ENCODE results near the gene SAMD4B. TPM values are rescaled to one million over a fixed set of nuclear protein-coding genes. Genes with fewer than 3 reads are reported as not detected.
"Not testable (repeated sequence)": the region's sequence is repeated elsewhere in the genome, so short reads cannot be mapped to it uniquely, and the experiment has no call there.

The SAMD4B gene
- total RNA-seq, 1 experiment from 2014 or later: 57.4 TPM

- no peak for DNase-seq (ENCODE audit: low read depth)
These were observed 28.0 kb upstream of the SAMD4B start for GRCh38 chr19:39314016-39314728.

GRCh38 chr19:39315933-39316332 lies 26.3 kb upstream of the SAMD4B start:
- no peak for DNase-seq (ENCODE audit: low read depth)

- DNase-seq (ENCODE audit: low read depth): no peak
These were observed 25.4 kb upstream of the SAMD4B start for GRCh38 chr19:39316627-39317321.

- DNase-seq (ENCODE audit: low read depth): no peak
These were observed 24.7 kb upstream of the SAMD4B start for GRCh38 chr19:39317476-39317875.

- no peak for DNase-seq (ENCODE audit: low read depth)
These were observed 24.1 kb upstream of the SAMD4B start for GRCh38 chr19:39318071-39318470.

GRCh38 chr19:39318690-39319089 lies 23.5 kb upstream of the SAMD4B start:
- DNase-seq (ENCODE audit: low read depth): no peak

GRCh38 chr19:39319098-39319891 lies 22.9 kb upstream of the SAMD4B start:
- DNase-seq (ENCODE audit: low read depth): no peak

- no peak for DNase-seq (ENCODE audit: low read depth)
These were observed 22.4 kb upstream of the SAMD4B start for GRCh38 chr19:39319892-39320248.

GRCh38 chr19:39321117-39321831 lies 20.9 kb upstream of the SAMD4B start:
- DNase-seq (ENCODE audit: low read depth): no peak

- no peak for DNase-seq (ENCODE audit: low read depth)
These were observed 20.4 kb upstream of the SAMD4B start for GRCh38 chr19:39321832-39322176.

GRCh38 chr19:39324242-39324842 lies 17.9 kb upstream of the SAMD4B start:
- no peak for DNase-seq (ENCODE audit: low read depth)

- DNase-seq (ENCODE audit: low read depth): peak; percentile 33
These were observed 16.2 kb upstream of the SAMD4B start for GRCh38 chr19:39325778-39326665.

- no peak for DNase-seq (ENCODE audit: low read depth)
These were observed 14.7 kb upstream of the SAMD4B start for GRCh38 chr19:39327363-39328045.

- peak; percentile 75 for DNase-seq (ENCODE audit: low read depth)
These were observed 14.0 kb upstream of the SAMD4B start for GRCh38 chr19:39328046-39328705.

GRCh38 chr19:39329948-39330347 lies 12.3 kb upstream of the SAMD4B start:
- DNase-seq (ENCODE audit: low read depth): no peak

GRCh38 chr19:39332293-39332692 lies 9.9 kb upstream of the SAMD4B start:
- no peak for DNase-seq (ENCODE audit: low read depth)

- DNase-seq (ENCODE audit: low read depth): not testable (repeated sequence)
These were observed 9.5 kb upstream of the SAMD4B start for GRCh38 chr19:39332738-39333137.

GRCh38 chr19:39333507-39333906 lies 8.7 kb upstream of the SAMD4B start:
- no peak for DNase-seq (ENCODE audit: low read depth)

- no peak for DNase-seq (ENCODE audit: low read depth)
These were observed 7.7 kb upstream of the SAMD4B start for GRCh38 chr19:39334444-39334976.

Measured in Daoy (cell line).